Natural killer cell (primary cell): ENCODE data around the gene YPEL2. TPM values are rescaled to one million over a fixed set of nuclear protein-coding genes. Genes with fewer than 3 reads are reported as not detected.

Experiments
- ATAC-seq, 3 donors: fragments of 150-1000 bp in 2 of 3; fragments of 200-7000 bp in 1 of 3; cut with Tn5 transposase; 1 replicate in 1 of 3; 2 replicates in 2 of 3; pipeline ENCODE4 v1.10.0; 2021; ENCODE audit warnings: mild to moderate bottlenecking in 2 of 3, moderate library complexity in 2 of 3
- DNase-seq, 2 donors: peaks; one replicate each; pipeline versions ENCODE4 v3.0.0 to v3.0.0-alpha.2; 2013 to 2021; ENCODE audit warnings: mixed read lengths in 1 of 2
- H3K27ac ChIP-seq: one replicate; pipeline ENCODE4 v1.5.1; 2013; ENCODE audit warnings: mild to moderate bottlenecking, low read length
- H3K27me3 ChIP-seq: one replicate; pipeline ENCODE4 v1.6.1; 2013; ENCODE audit warnings: low read length; ENCODE audit not compliant: control insufficient read depth, insufficient read depth
- H3K36me3 ChIP-seq: one replicate; pipeline ENCODE4 v1.6.1; 2013; ENCODE audit warnings: low read length; ENCODE audit not compliant: control insufficient read depth, insufficient read depth
- H3K4me1 ChIP-seq: one replicate; pipeline ENCODE4 v1.6.1; 2013; ENCODE audit warnings: low read length; ENCODE audit not compliant: control insufficient read depth, insufficient read depth
- H3K4me3 ChIP-seq: one replicate; pipeline ENCODE4 v1.5.1; 2013; ENCODE audit warnings: low read length
- H3K9me3 ChIP-seq: one replicate; pipeline ENCODE4 v1.6.1; 2013; ENCODE audit warnings: low read length; ENCODE audit not compliant: control insufficient read depth, insufficient read depth
- H3K27ac Mint-ChIP-seq, 2 donors: one replicate each; pipeline ENCODE4 v1.8.0; 2022; ENCODE audit warnings: mild to moderate bottlenecking in 2 of 2, mixed read lengths in 2 of 2, moderate library complexity in 1 of 2
- H3K27me3 Mint-ChIP-seq, 2 donors: one replicate each; pipeline ENCODE4 v1.8.0; 2022; ENCODE audit warnings: low read depth in 2 of 2, mixed read lengths in 2 of 2
- H3K36me3 Mint-ChIP-seq: one replicate; pipeline ENCODE4 v1.8.0; 2022; ENCODE audit warnings: mixed read lengths
- H3K4me1 Mint-ChIP-seq, 2 donors: one replicate each; pipeline ENCODE4 v1.8.0; 2022; ENCODE audit warnings: mixed read lengths in 2 of 2
- H3K4me3 Mint-ChIP-seq: one replicate; pipeline ENCODE4 v1.8.0; 2022; ENCODE audit warnings: mild to moderate bottlenecking, moderate library complexity, mixed read lengths
- H3K9me3 Mint-ChIP-seq, 2 donors: one replicate each; pipeline ENCODE4 v1.8.0; 2022; ENCODE audit warnings: mixed read lengths in 2 of 2
- whole genome bisulfite sequencing: methylation state at CpG from one replicate; pipeline ENCODE4 v1.1.7; 2013; ENCODE audit warnings: missing lambda C conversion rate; ENCODE audit not compliant: insufficient coverage; 5-methylcytosine and 5-hydroxymethylcytosine counted together
- intact Hi-C: fragments of 100-400 bp; cut with micrococcal nuclease; formaldehyde crosslinking; loops from one replicate; pipeline ENCODE4 v1.14.2; 2022
- total RNA-seq, 4 donors: library from RNA; stranded (reverse); fragments of 120-200 nt in 1 of 4; gene quantifications; one replicate each; pipeline versions ENCODE4 v1.2.3 to v1.2.4, GENCODE V29; 2013 to 2022
- TF ChIP-seq, protein P1 (sequence below): fragments of 200-600 bp; IDR thresholded peaks from one replicate; pipeline ENCODE4 v1.8.0; 2022; ENCODE audit warnings: antibody characterized with exemption

Gene YPEL2
- total RNA-seq, 3 donors from 2014 or later (not counting 1 experiment from before 2014, with no cell fraction given), result 30.5 to 35.6 (median 33.5) TPM

- Histone ChIP-seq H3K27ac (no peak overlapping the region), H3K27me3 (no peaks in the 10 kb centered on the region), H3K4me3 (no peak overlapping the region), H3K36me3 (no peaks in the 10 kb centered on the region), H3K9me3 (no peaks in the 10 kb centered on the region), H3K4me1 (no peaks in the 10 kb centered on the region)
- Mint-ChIP-seq H3K27me3 (no peaks in the 10 kb centered on the region), H3K4me1 (peaks cover 9 to 10% of the 10 kb centered on the region in 2 donors), H3K36me3 (no peaks in the 10 kb centered on the region), H3K9me3 (no peaks in the 10 kb centered on the region), H3K4me3 (no peak overlapping the region), H3K27ac (no peak overlapping the region)
- ATAC-seq, result no peak
- intact Hi-C loops, result no loop called here
- TF ChIP-seq, protein P1, sequence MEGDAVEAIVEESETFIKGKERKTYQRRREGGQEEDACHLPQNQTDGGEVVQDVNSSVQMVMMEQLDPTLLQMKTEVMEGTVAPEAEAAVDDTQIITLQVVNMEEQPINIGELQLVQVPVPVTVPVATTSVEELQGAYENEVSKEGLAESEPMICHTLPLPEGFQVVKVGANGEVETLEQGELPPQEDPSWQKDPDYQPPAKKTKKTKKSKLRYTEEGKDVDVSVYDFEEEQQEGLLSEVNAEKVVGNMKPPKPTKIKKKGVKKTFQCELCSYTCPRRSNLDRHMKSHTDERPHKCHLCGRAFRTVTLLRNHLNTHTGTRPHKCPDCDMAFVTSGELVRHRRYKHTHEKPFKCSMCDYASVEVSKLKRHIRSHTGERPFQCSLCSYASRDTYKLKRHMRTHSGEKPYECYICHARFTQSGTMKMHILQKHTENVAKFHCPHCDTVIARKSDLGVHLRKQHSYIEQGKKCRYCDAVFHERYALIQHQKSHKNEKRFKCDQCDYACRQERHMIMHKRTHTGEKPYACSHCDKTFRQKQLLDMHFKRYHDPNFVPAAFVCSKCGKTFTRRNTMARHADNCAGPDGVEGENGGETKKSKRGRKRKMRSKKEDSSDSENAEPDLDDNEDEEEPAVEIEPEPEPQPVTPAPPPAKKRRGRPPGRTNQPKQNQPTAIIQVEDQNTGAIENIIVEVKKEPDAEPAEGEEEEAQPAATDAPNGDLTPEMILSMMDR, result no peak
- no peak for DNase-seq
- 100% methylated on average over 1 of the region's 4 CpGs for WGBS
These were observed 52.4 kb downstream of the YPEL2 start for GRCh38 chr17:59383893-59384292.

- WGBS, result 96% methylated on average over 11 of the region's 11 CpGs
- no peaks in the 10 kb centered on the region for H3K27me3 Mint-ChIP-seq
- intact Hi-C loops, result no loop called here
- H3K9me3 Mint-ChIP-seq, result no peaks in the 10 kb centered on the region
- no peak for ATAC-seq
- no peak for DNase-seq
- Histone ChIP-seq H3K4me3 (no peak overlapping the region), H3K9me3 (no peaks in the 10 kb centered on the region), H3K27ac (no peak overlapping the region), H3K36me3 (peaks cover 9% of the 10 kb centered on the region), H3K4me1 (no peaks in the 10 kb centered on the region), H3K27me3 (no peaks in the 10 kb centered on the region)
- H3K27ac Mint-ChIP-seq, result no peak overlapping the region
- no peaks in the 10 kb centered on the region for H3K36me3 Mint-ChIP-seq
- TF ChIP-seq, protein P1, result no peak
- H3K4me3 Mint-ChIP-seq, result no peak overlapping the region
- H3K4me1 Mint-ChIP-seq, result no peaks in the 10 kb centered on the region
These were observed 56.1 kb downstream of the YPEL2 start for GRCh38 chr17:59387351-59388068.

DNA sequence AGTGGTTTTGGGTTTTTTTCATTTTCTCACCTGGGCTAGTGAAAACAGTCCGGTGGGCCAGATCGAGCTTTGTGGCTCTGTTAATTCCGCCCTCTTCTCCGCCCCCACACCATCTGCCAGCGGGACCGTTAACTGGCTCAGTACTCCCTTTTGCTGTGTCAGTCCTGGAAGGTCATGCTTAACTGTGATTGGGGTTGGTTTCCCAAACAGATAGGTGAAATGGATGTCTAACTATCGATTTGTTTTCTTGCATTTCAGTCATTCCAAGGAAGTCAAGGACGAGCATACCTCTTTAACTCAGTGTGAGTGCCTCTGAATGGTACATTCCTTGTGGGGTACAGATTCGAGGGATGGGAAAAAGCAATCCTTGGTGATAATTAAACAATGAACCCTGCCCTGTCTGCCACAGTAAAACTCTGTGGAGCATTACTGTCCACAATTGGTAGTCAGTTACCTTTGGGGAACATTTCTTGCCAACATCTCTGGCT lies 56.7 kb downstream of the YPEL2 start:
- no peaks in the 10 kb centered on the region for H3K9me3 Mint-ChIP-seq
- DNase-seq (no peak), ATAC-seq (no peak)
- intact Hi-C loops, result no loop called here
- H3K27ac Mint-ChIP-seq, result no peak overlapping the region
- H3K4me1 Mint-ChIP-seq, result no peaks in the 10 kb centered on the region
- H3K36me3 Mint-ChIP-seq, result no peaks in the 10 kb centered on the region
- H3K9me3 ChIP-seq, result no peaks in the 10 kb centered on the region
- peaks cover 9% of the 10 kb centered on the region for H3K36me3 ChIP-seq
- H3K4me1 ChIP-seq, result no peaks in the 10 kb centered on the region
- no peak overlapping the region for H3K4me3 Mint-ChIP-seq
- TF ChIP-seq, protein P1, result no peak
- H3K27me3 ChIP-seq, result no peaks in the 10 kb centered on the region
- 86% methylated on average over 9 of the region's 9 CpGs for WGBS
- no peak overlapping the region for H3K4me3 ChIP-seq
- no peaks in the 10 kb centered on the region for H3K27me3 Mint-ChIP-seq
- H3K27ac ChIP-seq, result no peak overlapping the region

GRCh38 chr17:59389066-59389465 lies 57.6 kb downstream of the YPEL2 start:
- no peak overlapping the region for H3K27ac ChIP-seq
- intact Hi-C loops, result no loop called here
- Mint-ChIP-seq H3K9me3 (no peaks in the 10 kb centered on the region), H3K4me1 (no peaks in the 10 kb centered on the region), H3K4me3 (no peak overlapping the region), H3K27ac (no peak overlapping the region), H3K27me3 (no peaks in the 10 kb centered on the region), H3K36me3 (no peaks in the 10 kb centered on the region)
- H3K9me3 ChIP-seq, result no peaks in the 10 kb centered on the region
- no peaks in the 10 kb centered on the region for H3K27me3 ChIP-seq
- no peaks in the 10 kb centered on the region for H3K4me1 ChIP-seq
- DNase-seq (no peak), ATAC-seq (no peak)
- no peak overlapping the region for H3K4me3 ChIP-seq
- 77% methylated on average over 5 of the region's 5 CpGs for WGBS
- TF ChIP-seq, protein P1, result no peak
- peaks cover 9% of the 10 kb centered on the region for H3K36me3 ChIP-seq
